HG03565 (cell line): ENCODE data around the gene IGFBP2.
"Not testable (repeated sequence)": the region's sequence is repeated elsewhere in the genome, so short reads cannot be mapped to it uniquely, and the experiment has no call there.

Source experiments
- ATAC-seq: cut with Tn5 transposase; IDR thresholded peaks from one replicate; pipeline ENCODE4 v1.9.1; 2021; ENCODE audit warnings: mild to moderate bottlenecking, moderate library complexity; ENCODE audit not compliant: unreplicated experiment

The IGFBP2 gene

GRCh38 chr2:216632952-216633615, at the start of gene IGFBP2:
TSS of gene IGFBP2 (plus strand) at chr2:216633420. CDS start at chr2:216633524, 104 bp downstream.
- no peak for ATAC-seq

- no peak for ATAC-seq
Observed at GRCh38 chr2:216583606-216584005, 49.6 kb upstream of the IGFBP2 start.

GRCh38 chr2:216584112-216584511, 49.1 kb upstream of the IGFBP2 start:
- ATAC-seq = no peak

GRCh38 chr2:216585441-216585840, 47.8 kb upstream of the IGFBP2 start:
- ATAC-seq = no peak

GRCh38 chr2:216588861-216589710, 44.1 kb upstream of the IGFBP2 start:
- ATAC-seq = no peak

GRCh38 chr2:216589791-216590190, 43.4 kb upstream of the IGFBP2 start:
- ATAC-seq = no peak

GRCh38 chr2:216590780-216591179, 42.4 kb upstream of the IGFBP2 start:
- ATAC-seq = no peak

- ATAC-seq = no peak
Observed at GRCh38 chr2:216591480-216591879, 41.7 kb upstream of the IGFBP2 start.

- no peak for ATAC-seq
Observed at GRCh38 chr2:216594081-216594480, 39.1 kb upstream of the IGFBP2 start.

GRCh38 chr2:216596236-216596979, 36.8 kb upstream of the IGFBP2 start:
- no peak for ATAC-seq

- no peak for ATAC-seq
Observed at GRCh38 chr2:216596980-216597509, 36.2 kb upstream of the IGFBP2 start.

- not testable (repeated sequence) for ATAC-seq
Observed at GRCh38 chr2:216597825-216598224, 35.4 kb upstream of the IGFBP2 start.

GRCh38 chr2:216601632-216602409, 31.4 kb upstream of the IGFBP2 start:
- no peak for ATAC-seq

GRCh38 chr2:216603010-216603883, 30.0 kb upstream of the IGFBP2 start:
- no peak for ATAC-seq

GRCh38 chr2:216603884-216604245, 29.4 kb upstream of the IGFBP2 start:
- no peak for ATAC-seq

GRCh38 chr2:216604458-216604857, 28.8 kb upstream of the IGFBP2 start:
- no peak for ATAC-seq

- ATAC-seq = peak; percentile 84
Observed at GRCh38 chr2:216606551-216607276, 26.5 kb upstream of the IGFBP2 start.

GRCh38 chr2:216607277-216607560, 26.0 kb upstream of the IGFBP2 start:
- ATAC-seq = no peak

- no peak for ATAC-seq
Observed at GRCh38 chr2:216608525-216608924, 24.7 kb upstream of the IGFBP2 start.
